ENCODE data around the gene AP2A1.

DNA sequence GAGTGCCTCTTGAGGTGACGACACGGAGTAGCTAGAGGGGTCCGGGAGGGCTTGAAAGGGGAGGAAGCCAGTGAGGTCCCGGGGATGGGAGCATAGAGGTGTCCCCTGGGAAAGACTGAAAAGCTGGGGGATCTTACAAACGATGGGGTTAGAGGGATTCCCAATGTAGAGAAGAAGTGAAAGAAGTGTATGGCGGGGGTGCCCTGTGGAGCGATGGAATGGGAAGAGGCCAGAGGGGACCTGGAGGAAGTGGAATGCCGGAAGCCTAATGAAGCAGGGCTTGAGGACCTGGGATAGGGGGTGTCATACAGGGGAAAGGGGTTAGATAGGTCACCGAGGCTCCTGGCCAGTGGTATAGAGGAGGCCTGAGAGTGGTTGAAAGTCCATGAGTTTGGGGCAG lies 580 bp downstream of the AP2A1 start:
- TF ChIP-seq, protein P1, sequence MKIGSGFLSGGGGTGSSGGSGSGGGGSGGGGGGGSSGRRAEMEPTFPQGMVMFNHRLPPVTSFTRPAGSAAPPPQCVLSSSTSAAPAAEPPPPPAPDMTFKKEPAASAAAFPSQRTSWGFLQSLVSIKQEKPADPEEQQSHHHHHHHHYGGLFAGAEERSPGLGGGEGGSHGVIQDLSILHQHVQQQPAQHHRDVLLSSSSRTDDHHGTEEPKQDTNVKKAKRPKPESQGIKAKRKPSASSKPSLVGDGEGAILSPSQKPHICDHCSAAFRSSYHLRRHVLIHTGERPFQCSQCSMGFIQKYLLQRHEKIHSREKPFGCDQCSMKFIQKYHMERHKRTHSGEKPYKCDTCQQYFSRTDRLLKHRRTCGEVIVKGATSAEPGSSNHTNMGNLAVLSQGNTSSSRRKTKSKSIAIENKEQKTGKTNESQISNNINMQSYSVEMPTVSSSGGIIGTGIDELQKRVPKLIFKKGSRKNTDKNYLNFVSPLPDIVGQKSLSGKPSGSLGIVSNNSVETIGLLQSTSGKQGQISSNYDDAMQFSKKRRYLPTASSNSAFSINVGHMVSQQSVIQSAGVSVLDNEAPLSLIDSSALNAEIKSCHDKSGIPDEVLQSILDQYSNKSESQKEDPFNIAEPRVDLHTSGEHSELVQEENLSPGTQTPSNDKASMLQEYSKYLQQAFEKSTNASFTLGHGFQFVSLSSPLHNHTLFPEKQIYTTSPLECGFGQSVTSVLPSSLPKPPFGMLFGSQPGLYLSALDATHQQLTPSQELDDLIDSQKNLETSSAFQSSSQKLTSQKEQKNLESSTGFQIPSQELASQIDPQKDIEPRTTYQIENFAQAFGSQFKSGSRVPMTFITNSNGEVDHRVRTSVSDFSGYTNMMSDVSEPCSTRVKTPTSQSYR (CRISPR knock-in tag; IDR thresholded peaks at IDR 0.05) = no peak
- no peak for TF ChIP-seq SMAD3 (CRISPR knock-in tag; IDR thresholded peaks at IDR 0.05; ENCODE audit: borderline replicate concordance)
- TF ChIP-seq, protein P2, sequence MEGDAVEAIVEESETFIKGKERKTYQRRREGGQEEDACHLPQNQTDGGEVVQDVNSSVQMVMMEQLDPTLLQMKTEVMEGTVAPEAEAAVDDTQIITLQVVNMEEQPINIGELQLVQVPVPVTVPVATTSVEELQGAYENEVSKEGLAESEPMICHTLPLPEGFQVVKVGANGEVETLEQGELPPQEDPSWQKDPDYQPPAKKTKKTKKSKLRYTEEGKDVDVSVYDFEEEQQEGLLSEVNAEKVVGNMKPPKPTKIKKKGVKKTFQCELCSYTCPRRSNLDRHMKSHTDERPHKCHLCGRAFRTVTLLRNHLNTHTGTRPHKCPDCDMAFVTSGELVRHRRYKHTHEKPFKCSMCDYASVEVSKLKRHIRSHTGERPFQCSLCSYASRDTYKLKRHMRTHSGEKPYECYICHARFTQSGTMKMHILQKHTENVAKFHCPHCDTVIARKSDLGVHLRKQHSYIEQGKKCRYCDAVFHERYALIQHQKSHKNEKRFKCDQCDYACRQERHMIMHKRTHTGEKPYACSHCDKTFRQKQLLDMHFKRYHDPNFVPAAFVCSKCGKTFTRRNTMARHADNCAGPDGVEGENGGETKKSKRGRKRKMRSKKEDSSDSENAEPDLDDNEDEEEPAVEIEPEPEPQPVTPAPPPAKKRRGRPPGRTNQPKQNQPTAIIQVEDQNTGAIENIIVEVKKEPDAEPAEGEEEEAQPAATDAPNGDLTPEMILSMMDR (IDR thresholded peaks at IDR 0.05) = no peak
- no peak for TF ChIP-seq FOXP1 (CRISPR knock-in tag; IDR thresholded peaks at IDR 0.05; ENCODE audit: borderline replicate concordance)
- TF ChIP-seq, protein P3, sequence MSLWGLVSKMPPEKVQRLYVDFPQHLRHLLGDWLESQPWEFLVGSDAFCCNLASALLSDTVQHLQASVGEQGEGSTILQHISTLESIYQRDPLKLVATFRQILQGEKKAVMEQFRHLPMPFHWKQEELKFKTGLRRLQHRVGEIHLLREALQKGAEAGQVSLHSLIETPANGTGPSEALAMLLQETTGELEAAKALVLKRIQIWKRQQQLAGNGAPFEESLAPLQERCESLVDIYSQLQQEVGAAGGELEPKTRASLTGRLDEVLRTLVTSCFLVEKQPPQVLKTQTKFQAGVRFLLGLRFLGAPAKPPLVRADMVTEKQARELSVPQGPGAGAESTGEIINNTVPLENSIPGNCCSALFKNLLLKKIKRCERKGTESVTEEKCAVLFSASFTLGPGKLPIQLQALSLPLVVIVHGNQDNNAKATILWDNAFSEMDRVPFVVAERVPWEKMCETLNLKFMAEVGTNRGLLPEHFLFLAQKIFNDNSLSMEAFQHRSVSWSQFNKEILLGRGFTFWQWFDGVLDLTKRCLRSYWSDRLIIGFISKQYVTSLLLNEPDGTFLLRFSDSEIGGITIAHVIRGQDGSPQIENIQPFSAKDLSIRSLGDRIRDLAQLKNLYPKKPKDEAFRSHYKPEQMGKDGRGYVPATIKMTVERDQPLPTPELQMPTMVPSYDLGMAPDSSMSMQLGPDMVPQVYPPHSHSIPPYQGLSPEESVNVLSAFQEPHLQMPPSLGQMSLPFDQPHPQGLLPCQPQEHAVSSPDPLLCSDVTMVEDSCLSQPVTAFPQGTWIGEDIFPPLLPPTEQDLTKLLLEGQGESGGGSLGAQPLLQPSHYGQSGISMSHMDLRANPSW (CRISPR knock-in tag; conservative IDR thresholded peaks at IDR 0.05; ENCODE audit: low read depth) = no peak
- TF ChIP-seq, protein P4, sequence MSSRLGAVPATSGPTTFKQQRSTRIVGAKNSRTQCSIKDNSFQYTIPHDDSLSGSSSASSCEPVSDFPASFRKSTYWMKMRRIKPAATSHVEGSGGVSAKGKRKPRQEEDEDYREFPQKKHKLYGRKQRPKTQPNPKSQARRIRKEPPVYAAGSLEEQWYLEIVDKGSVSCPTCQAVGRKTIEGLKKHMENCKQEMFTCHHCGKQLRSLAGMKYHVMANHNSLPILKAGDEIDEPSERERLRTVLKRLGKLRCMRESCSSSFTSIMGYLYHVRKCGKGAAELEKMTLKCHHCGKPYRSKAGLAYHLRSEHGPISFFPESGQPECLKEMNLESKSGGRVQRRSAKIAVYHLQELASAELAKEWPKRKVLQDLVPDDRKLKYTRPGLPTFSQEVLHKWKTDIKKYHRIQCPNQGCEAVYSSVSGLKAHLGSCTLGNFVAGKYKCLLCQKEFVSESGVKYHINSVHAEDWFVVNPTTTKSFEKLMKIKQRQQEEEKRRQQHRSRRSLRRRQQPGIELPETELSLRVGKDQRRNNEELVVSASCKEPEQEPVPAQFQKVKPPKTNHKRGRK (CRISPR knock-in tag; IDR thresholded peaks at IDR 0.05; ENCODE audit: borderline replicate concordance) = no peak
- no peak for TF ChIP-seq SP1 (CRISPR knock-in tag; conservative IDR thresholded peaks at IDR 0.05)
- TF ChIP-seq ZNF121 (CRISPR knock-in tag; IDR thresholded peaks at IDR 0.05) = no peak
- no peak for TF ChIP-seq CREM (CRISPR knock-in tag; IDR thresholded peaks at IDR 0.05)
- no peak for TF ChIP-seq ZNF138 (CRISPR knock-in tag; conservative IDR thresholded peaks at IDR 0.05)
